Hematopoietic multipotent progenitor cell (in vitro differentiated cells): ENCODE measurements around the gene TNRC18. TPM values are rescaled to one million over a fixed set of nuclear protein-coding genes. Genes with fewer than 3 reads are reported as not detected.

Experiments used
- DNase-seq, 3 donors: peaks; one replicate each; pipeline ENCODE4 v3.0.0-alpha.2; 2011 to 2015; ENCODE audit warnings: low read depth in 2 of 3, low spot score in 2 of 3
- total RNA-seq: library from RNA; depleted of rRNA; stranded (reverse); fragments of >200 nt; gene quantifications from one replicate; pipeline ENCODE4 v1.2.3, GENCODE V29; 2012

TNRC18 gene
- total RNA-seq, 1 donor, result 214 TPM

DNA sequence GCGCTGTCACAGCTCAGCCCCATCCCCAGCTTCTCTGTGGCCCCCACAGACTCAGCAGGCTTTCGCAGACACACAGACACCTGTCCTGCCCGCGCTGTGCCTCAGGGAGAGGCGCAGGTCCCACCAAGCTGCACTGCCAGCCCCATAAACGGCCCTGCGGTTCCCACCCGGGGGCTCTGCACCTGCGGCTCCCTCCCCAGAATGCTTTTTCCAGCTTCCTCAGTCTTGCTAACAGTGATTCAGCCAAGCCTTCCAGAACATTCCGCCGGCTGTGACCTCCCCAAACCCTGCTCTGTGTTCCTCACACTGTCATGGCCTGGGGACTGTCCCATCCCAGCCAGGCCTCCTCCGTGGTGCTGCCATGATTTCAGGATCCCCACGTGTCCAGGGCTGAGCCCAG is 27.8 kb upstream of the TNRC18 start:
- DNase-seq, result no peak

DNA sequence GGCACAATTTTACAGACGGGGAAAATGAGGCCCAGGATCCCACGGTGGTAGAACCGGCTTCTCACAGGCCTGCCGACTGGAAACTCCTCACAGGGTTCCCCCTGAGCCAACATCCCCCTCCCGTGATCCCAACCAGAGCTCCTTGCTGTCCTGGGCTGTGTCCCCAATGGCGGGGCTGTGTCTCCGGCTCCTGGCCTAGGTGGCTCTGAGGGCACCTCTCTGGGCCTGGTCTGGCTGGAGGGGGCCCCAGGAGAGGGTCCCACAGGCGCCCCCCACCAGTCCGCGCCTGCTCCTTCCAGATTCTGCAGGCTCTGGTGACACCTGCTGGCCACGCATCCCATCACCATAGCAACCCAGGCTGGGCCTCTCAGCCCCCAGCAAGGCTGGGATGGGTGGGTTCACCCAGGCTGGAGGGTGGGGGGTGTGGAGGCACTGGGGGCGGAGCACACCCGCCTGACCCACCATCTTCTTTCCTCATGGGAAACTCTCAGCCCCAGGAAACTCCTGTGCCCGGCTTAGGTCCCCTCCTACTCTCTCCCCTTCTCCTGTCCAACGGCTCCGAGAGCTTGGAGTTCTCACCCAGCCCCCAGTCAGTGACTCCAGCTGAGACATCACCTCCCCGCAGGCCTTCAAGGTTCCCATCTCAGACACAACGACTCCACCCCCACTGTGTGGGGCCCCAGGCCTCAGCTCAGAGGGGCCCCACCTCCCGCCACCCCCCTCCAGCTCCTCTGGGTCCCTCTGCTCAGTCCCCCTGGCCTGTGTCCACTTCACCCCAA is 27.1 kb upstream of the TNRC18 start:
- peak in 2 of 3 donors; percentile 77 to 83 for DNase-seq

DNA sequence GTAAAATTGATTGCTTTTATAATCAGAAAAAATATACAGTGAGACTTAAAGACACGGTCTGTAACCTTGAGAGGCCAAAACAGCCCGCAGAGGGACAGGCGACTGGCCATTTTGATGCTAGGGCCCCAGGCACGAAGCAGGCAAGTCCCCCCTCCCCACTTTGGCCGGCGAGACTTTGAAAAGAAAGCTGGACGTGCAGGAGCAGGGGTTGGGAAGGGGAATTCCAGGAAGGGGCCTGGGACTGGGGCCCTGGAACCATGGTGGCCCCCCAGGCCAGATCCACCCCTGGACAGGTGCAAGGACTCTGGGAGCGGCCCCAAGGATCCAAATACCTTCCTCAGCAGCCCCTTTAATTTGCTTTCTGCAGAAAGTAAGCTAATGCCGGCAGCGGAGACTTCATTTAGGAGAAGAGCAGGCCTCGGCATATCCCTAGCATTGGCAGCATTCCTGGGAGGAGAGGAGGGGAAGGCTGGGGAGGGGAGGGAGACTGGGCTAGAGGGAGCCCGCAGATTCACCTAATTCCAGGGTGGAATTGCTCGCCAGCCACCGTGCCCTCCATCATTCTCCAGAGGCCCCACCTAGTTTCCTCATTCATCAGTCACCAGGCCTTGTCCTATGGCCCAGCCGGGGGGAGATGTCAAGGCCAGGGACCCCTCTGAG is 24.9 kb upstream of the TNRC18 start:
- no peak for DNase-seq

DNA sequence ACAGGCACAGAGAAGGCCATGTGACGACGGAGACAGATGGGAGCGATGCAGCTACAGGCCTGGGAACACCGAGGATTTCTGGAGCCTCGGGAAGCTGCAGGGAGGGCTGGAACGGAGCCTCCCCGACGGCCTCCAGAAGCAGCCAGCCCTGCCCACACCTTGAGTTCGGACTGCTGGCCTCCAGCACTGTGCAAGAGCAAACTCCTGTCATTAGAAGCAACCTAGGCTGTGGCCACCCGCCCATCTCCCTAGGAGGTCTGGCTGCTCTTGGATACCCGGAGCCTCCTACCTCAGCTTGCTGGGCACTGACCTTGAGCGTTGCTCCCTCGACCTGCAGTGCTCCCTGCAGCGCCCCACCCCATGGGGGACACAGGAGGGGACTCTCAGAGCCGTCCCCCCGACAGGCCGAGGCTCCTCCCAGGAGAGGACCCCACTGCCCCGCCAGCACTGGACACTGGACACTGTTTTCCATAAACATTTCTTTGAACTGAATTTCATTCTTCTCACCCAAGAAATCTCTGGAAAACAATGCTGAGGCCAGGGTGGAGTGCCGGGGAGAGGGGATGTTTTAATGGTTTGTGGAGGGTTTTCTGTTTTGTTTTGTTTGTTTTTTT is 22.5 kb upstream of the TNRC18 start:
- DNase-seq, result no peak

DNA sequence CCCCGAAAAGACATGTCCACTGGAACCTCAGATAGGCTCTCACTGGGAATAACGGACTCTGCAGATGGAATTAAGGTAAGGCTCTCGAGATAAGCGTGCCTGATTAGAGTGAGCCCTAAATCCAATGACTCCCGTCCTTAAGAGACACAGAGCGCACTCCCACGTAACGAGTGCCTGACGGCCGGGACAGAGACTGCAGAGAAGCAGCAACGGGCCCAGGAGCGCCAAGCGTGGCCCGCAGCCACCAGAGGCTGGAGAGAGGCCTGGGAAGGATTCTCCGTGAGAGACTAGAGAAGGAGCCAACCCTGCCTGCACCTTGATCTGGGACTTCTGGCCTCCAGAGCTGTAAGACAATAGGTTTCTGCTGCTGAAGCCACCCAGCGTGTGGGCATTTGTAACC is 20.0 kb upstream of the TNRC18 start:
- DNase-seq, result no peak

DNA sequence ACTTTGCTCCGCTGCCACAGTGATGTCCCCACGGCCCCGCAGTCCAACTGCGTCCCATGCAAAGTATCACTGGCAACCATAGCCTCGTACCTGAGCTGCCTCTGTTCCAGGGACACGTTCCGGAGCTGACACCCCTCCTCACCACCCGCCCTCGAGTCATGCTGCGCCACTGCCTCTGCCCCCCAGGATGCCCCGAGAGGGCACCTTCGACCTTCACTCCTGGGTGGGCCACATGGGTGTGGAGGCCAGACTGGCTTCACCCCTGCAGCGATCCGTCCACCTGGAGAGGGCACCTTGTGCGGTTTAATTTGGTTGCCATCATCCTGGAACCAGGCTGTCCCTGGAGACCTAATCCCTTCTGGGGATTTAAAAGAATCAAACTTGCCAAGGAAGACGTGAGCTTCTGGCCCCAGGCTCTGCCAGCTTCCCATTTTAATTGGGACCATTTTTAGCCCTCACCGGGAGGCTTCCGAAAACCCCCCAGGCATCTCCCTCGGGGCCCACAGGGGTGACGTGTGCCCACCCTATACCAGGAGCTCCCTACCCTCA is 19.2 kb upstream of the TNRC18 start:
- DNase-seq, result no peak

DNA sequence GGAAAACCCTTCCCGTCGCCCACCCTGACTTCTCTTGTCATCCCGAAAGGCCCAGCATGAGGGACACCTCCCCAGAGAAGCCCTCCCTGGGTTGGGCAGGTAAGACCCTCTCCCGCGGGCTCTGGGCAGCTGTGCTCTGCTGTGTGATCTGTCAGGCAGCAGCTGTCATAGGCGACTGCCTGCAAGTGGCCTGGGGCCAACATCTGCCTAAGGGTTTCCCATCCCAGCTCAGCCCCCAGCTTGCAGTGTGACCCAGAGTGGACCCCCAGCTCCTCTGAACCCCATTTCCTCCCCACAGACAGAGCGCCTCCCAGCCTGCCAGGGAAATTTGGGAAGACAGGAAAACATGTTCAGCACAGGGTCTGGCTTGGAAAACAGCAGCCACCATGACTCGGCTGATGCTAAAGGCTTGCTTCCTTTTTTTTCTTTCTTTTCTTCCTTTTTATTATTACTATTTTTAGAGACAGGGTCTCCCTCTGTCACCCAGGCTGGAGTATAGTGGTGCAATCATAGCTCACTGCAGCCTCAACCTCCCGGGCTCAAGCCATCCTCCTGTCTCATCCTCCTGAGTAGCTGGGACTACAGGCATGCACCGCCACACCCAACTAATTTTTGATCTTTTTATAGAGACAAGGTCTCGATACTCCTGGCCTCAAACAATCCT is 18.3 kb upstream of the TNRC18 start:
- no peak for DNase-seq

DNA sequence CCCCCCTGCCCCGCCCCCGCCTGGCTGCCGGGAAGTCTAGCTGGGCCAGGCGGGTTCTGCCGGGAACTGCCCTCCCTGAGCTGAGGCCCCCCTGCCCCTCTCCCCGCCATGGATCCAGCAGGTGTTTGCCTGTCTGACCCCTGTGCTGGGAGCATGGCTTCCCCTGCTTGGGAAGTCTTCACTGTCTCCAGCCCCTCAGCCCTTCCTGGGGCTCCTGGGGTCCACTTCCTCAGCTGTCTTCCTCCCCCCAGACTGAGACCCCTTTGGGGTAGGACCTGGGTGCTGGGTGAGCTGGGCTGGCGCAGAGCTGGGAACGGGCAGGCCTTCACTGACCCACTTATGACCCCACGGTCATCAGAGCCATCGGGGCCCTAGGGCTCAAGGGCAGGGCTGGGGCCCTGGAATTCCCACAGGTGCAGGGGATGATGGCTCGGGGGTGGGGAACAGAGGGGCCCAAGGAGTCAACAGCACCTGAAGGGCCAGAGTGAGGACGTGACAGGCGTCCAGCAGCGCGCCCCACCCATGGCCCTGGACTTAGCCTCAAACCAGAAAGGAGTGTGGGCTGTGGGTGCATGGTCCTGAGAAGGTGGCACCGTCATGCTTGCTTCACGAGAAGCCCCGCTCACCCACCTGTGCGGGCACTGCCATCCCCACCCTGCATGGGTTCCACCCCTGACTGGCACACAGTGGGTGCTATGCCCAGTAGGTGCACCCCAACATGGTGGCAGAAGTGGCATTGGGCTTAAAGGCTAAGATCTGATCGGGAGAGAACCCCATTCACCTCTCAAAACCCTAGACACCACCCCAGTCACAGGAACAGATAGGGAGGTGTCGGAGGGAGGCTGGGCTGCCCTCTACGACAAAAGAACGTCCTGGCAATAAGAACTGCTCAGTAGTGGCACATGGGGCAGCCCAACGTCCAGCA is 16.2 kb upstream of the TNRC18 start:
- no peak for DNase-seq

DNA sequence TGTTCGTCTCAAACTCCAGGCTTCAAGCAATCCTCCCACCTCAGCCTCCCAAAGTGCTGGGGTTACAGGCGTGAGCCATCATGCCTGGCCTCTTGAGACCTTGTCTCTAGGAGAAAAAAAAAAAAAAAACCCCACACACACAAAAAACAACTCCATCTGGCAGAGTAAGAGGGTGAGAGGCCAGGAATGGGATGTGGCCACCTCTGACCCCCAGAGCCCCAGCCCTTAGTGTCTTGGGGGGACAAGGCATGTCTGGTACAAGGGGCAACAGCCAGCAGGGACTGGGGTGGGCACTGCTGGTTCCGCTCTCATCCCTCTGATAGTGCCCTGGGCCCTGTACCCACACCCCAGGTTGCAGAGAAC is 15.6 kb upstream of the TNRC18 start:
- no peak for DNase-seq

DNA sequence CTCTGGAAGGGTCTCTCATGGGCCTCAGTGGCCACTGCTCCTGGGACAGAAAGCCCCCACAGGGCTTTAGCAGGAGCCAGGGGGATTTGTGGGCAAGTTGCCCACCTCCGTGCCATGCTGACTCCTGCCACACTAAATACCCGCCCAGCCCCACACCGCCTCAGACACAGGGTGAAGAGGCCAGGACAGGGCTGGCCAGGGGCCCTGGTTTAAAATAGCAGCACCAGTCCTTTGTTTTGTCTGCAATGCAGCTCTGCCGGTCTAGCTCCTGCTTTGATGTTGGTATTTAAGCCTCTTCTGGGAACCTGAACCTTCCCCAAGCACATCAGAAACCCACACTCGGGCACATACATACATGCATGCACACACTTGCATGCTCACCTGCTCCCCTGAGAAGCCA is 14.4 kb upstream of the TNRC18 start:
- no peak for DNase-seq

DNA sequence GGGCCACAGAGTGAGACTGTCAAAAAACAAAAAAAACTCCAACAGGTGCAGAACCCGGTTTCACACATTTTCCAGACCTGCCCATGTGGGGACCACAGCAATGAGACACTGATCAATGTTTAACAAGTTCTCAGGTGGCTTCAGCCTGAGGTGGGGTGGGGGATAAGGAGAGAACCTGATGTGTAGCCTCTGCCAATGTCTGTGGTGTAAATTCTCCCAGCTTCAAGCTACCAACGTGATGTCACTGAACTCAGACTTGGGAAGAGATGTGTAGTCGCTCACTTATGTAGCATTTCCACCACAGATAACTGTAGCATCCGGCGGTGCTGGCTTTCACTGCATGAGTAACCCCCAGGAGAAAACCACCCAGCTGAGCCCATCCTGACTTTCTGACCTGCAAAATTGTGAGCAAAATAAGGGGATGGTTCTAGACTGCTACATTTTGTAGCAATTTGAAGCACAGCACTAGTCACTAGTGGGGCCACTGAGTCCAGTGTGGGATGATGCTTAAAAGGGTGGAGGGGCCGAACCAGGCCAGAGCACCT is 13.8 kb upstream of the TNRC18 start:
- DNase-seq, result no peak

DNA sequence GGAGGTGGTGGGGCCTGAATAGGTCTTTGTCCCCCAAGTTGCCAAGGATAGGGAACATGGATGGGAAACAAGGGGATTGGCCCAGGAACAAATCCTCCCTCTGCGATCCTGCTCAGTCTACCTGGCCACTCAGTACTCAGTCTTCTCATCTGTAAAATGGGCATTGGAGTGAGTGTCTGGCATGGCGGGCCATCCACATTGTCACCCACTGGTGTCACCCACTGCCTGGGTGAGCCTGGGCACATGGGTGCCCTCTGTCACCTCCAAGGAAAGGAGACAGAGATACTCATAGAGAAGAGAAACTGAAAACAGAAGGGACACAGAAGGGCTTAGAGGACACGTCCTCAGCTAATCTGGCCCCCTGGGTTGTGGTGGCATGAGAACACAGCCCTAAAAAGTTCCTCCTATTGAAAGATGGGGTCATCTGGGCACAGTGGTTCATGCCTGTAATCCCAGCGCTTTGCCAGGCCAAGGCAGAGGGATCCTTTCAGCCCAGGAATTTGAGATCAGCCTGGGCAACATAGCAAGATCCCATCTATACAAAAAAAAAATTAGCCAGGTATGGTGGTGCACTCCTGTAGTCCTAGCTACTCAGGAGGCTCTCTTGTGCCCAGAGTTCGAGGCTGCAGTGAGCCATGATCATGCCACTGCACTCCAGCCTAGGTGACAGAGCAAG is 12.5 kb upstream of the TNRC18 start:
- DNase-seq, result no peak

DNA sequence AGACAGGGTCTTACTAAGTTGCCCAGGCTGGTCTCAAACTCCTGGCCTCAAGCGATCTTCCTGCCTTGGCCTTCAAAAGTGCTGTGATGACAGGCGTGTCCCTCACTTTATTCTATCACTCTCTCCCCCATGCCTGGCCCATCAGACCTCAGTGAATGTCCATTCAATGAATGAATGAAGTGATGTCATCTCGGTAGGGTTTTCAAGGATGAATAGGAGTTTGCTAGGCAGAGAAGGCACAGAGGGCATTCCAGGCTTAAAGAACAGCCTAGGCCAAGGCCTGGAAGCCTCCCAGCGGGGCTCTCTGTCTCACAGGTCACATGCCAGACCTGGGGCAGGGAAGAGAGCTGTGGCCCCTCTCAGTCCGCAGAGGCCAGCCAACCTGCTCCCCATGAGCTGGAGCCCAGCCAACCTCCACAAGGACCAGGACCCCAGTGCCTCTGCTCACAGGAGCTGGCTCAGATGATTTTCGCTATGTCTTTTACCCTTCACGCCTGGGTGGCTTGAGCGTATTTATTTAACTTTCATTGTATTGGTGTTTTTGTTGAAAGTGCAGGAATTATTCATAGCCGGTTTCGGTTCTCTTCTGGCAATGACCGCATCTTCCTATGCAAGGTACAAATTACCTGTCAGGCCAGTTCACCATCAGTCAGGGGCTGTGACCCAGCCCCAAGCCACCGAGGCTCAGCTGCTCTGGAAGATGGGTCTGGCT is 11.8 kb upstream of the TNRC18 start:
- no peak for DNase-seq

DNA sequence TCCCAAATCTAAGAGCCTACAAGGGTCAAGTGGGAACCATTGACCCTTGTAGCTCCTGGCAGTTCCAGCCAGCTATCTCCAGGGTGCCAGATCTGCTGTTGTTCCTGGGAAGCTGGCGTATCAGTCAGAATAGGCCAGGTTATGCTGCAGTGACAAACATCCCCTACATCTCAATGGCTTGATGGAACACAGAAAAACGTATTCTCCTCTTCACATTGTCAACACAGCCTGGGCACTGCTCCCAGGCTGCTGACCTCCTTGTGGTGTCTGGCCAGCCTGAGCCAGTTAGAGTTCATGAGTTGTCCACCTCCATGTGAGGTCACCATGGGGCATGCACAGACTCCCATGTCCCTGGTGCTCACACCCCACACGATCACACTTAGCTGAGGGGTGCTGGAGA is 9.5 kb upstream of the TNRC18 start:
- DNase-seq, result no peak

DNA sequence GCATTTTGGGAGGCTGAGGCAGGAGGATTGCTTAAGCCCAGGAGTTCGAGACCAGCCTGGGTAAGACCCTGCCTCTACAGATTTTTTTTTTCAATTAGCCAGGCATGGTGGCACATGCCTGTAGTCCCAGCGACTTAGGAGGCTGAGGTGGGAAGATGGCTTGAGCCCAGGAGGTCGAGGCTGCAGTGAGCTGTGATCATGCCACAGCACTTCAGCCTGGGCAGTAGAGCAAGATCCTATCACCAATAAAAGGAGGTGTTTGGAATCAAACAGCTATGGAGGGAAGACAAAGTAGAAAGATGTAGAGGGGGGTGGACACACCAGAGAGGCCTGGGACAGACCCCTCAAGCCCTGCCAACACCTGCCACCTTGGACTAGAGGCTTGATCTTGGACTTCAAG is 9.1 kb upstream of the TNRC18 start:
- no peak for DNase-seq

DNA sequence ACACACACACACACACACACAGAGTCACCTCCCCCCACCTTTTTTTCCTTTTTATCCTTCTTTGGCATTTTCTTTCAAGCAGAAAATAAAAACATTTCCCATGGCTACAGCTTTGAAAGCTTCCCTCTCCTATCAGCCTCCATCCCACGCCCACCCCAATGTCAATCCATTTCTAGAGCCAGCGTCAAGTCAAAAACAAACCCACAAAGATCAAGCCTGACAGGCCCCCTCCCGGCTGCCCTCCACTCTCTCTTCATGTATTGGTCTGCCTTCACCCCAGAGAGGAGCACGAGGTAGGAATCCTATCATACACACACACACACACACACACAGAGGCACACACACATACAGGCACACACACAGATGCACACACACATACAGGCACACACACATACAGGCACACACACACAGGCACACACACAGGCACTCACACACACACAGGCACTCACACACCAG is 8.0 kb upstream of the TNRC18 start:
- DNase-seq, result no peak

DNA sequence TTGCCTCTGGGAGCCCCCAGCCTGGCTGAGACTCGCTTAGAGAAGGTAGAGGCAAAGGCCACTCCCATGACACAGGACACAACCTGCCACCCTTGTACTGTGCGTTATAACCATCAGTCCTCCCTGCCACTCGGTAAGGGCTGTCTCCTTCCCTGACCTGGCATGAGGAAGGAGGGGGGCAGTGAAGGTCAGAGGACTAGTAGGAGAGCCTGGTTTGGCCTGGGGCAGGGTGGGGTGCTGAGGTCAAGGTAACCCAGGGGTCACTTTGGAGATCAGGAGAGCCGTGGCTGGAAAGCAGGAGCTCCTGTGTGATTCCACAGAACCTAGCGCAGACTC is 6.9 kb upstream of the TNRC18 start:
- DNase-seq, result no peak

DNA sequence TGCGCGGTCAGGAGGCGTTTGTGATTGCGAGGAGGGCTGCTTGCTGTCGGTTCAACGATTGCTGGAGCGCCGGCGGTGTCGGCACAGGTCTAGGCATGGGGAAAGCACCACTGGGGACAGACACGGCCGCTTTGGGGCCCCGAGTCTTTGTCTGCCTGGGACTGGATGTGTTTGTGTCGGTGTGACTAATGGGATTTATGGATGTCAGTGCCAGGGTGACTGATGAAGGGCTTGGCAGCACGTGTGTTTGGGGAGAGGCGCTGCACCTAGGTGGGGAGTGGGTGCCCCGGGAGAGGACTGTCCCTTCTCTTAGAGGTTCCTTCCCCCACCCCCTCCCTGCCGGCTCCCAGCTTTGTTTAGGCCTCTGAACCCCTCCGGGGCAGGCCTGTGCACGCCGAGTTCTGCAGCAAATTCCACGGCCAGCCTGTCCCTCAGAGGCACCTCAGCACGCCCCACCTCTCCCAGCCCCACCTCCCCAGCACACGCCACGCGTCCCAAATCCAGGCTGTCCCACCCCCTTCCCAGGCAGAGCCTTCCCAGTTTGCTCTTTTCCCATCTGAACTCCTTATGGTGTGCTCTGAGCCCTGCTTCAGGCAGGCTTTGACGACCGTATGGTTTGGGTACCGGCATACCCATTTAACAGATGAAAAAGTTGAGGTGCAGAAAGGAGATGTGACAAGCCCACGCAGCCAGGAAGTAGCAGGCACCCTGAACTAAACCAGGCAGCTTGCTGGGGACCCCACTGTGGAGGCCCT is 6.4 kb upstream of the TNRC18 start:
- DNase-seq, result peak in 2 of 3 donors; percentile 54 to 56
